ENCODE data around the gene BABAM2.

DNA sequence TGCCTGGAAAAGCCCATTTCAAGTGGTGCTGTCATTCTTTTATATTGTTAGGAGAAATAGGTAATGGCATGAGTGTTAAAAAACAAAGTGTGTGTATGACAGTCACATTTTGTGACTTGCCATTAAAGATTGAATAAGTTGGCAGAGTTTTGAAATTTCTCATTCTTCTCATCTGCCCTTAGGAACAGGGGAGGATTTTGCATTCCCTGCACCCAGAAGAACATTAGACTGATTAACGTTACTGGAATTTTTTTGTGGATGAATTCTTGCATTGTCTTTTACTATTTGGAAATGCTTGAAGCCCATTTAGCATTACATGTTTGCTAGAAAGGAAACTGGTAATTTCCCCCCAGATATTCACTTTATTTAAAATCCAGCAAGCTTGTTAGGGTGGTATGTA, 162.2 kb downstream of the BABAM2 start:
- TF ChIP-seq CTCF (conservative IDR thresholded peaks at IDR 0.05; ENCODE audit: low read length) (no peak), EZH2phosphoT487 (IDR thresholded peaks at IDR 0.05; ENCODE audit: borderline replicate concordance, low read depth, low read length) (no peak)
